H1 (cell line): ENCODE results near the gene TGFB1. TPM values are rescaled to one million over a fixed set of nuclear protein-coding genes. Genes with fewer than 3 reads are reported as not detected.

Experiments used
- BRCA1 ChIP-seq: IDR thresholded peaks from 2 replicates; pipeline ENCODE4 v1.6.1; 2012; ENCODE audit warnings: low read depth, low read length, improper control_type of control experiment
- CBX8 ChIP-seq: fragments of 300-800, 300-1000 bp; sonication (generic); IDR thresholded peaks from 2 replicates; pipeline ENCODE4 v1.7.1; 2016; ENCODE audit warnings: low read depth, low read length, borderline replicate concordance
- CEBPB ChIP-seq: IDR thresholded peaks from 2 replicates; pipeline ENCODE4 v1.6.1; 2012; ENCODE audit warnings: low read depth, low read length
- CHD1 ChIP-seq: IDR thresholded peaks from 2 replicates; pipeline ENCODE4 v1.6.1; 2012; ENCODE audit warnings: low read depth, low read length, improper control_type of control experiment
- EGR1 ChIP-seq: IDR thresholded peaks from 2 replicates; pipeline ENCODE4 v1.6.1; 2011; ENCODE audit warnings: low read depth, low read length, borderline replicate concordance
- GABPA ChIP-seq: IDR thresholded peaks from 2 replicates; pipeline ENCODE4 v1.6.1; 2011; ENCODE audit warnings: mild to moderate bottlenecking, low read length, moderate library complexity, borderline replicate concordance; ENCODE audit not compliant: insufficient read depth
- KDM1A ChIP-seq: fragments of 200-600, 300-600 bp; sonication (generic); IDR thresholded peaks from 2 replicates; pipeline ENCODE4 v1.7.1; 2016; ENCODE audit warnings: mild to moderate bottlenecking, low read length, borderline replicate concordance
- KDM5A ChIP-seq: fragments of 200-600 bp; IDR thresholded peaks from 2 replicates; pipeline ENCODE4 v1.7.1; 2012; ENCODE audit warnings: mild to moderate bottlenecking, low read length, inconsistent platforms, mixed read lengths
- PHF8 ChIP-seq: fragments of 200-600 bp; sonication (generic); conservative IDR thresholded peaks from 2 replicates; pipeline ENCODE4 v1.7.1; 2012; ENCODE audit warnings: low read depth, mild to moderate bottlenecking, inconsistent platforms, low read length, moderate library complexity
- POLR2A ChIP-seq, 2 experiments: IDR thresholded peaks; 1 replicate in 1 of 2; 2 replicates in 1 of 2; pipeline ENCODE4 v1.6.1; 2011; ENCODE audit warnings: low read depth in 2 of 2, low read length in 2 of 2, mild to moderate bottlenecking in 2 of 2; ENCODE audit errors: control extremely low read depth in 1 of 2
- POLR2AphosphoS5 ChIP-seq: IDR thresholded peaks from 2 replicates; pipeline ENCODE4 v1.6.1; 2011; ENCODE audit warnings: low read depth, low read length
- RAD21 ChIP-seq, 2 experiments: IDR thresholded peaks in 1 of 2; conservative IDR thresholded peaks in 1 of 2; 2 replicates each; pipeline ENCODE4 v1.6.1; 2011; ENCODE audit warnings: low read depth in 2 of 2, low read length in 2 of 2, improper control_type of control experiment in 1 of 2, inconsistent platforms in 1 of 2, mild to moderate bottlenecking in 1 of 2, moderate library complexity in 1 of 2
- RFX5 ChIP-seq: IDR thresholded peaks from 2 replicates; pipeline ENCODE4 v1.6.1; 2011; ENCODE audit warnings: low read depth, low read length, improper control_type of control experiment, borderline replicate concordance
- RNF2 ChIP-seq: fragments of 200-900, 300-1000 bp; sonication (generic); IDR thresholded peaks from 2 replicates; pipeline ENCODE4 v1.7.1; 2016; ENCODE audit warnings: borderline replicate concordance, low read depth, mild to moderate bottlenecking, antibody characterized with exemption, low read length; ENCODE audit not compliant: poor library complexity, severe bottlenecking; ENCODE audit errors: missing control alignments
- SP2 ChIP-seq: IDR thresholded peaks from 2 replicates; pipeline ENCODE4 v1.6.1; 2012; ENCODE audit warnings: mild to moderate bottlenecking, low read length, inconsistent platforms
- SRF ChIP-seq: IDR thresholded peaks from 2 replicates; pipeline ENCODE4 v1.6.1; 2011; ENCODE audit warnings: mild to moderate bottlenecking, low read depth, low read length, moderate library complexity
- SUZ12 ChIP-seq: fragments of 200-600 bp; sonication (generic); IDR thresholded peaks from 2 replicates; pipeline ENCODE4 v1.6.1; 2012; ENCODE audit warnings: mild to moderate bottlenecking, inconsistent platforms, low read length, moderate library complexity, mixed read lengths
- TAF1 ChIP-seq: IDR thresholded peaks from 2 replicates; pipeline ENCODE4 v1.6.1; 2011; ENCODE audit warnings: mild to moderate bottlenecking, low read depth, low read length
- TAF7 ChIP-seq: optimal IDR thresholded peaks from 2 replicates; pipeline ENCODE3; 2011; ENCODE audit warnings: low read depth, mild to moderate bottlenecking, inconsistent platforms, low read length, moderate library complexity, borderline replicate concordance
- TEAD4 ChIP-seq: IDR thresholded peaks from 2 replicates; pipeline ENCODE4 v1.6.1; 2012; ENCODE audit warnings: low read depth, low read length, inconsistent platforms, mixed read lengths
- ZNF274 ChIP-seq: IDR thresholded peaks from 2 replicates; pipeline ENCODE4 v1.7.0; 2012; ENCODE audit warnings: low read length, borderline replicate concordance; ENCODE audit errors: extremely low read depth
- polyA plus RNA-seq, 7 experiments: library from polyadenylated mRNA; depleted of rRNA in 3 of 7; stranded (reverse) in 5 of 7; unstranded in 2 of 7; fragments of >200 nt in 5 of 7; fragments of 200-250 nt in 2 of 7; gene quantifications; 1 replicate in 5 of 7; 2 replicates in 1 of 7; 4 replicates in 1 of 7; pipeline versions ENCODE4 v1.2.1 to v1.2.3, GENCODE V29; 2011 to 2013; ENCODE audit warnings: missing spikeins in 2 of 7, mixed read lengths in 2 of 7
- total RNA-seq: library from RNA; stranded (reverse); fragmentation: NEBNext Ultra II Directional; extraction: Animal tissue kit (Norgen Biotek cat#: 25700); gene quantifications from 2 replicates; pipeline ENCODE4 v1.2.1, GENCODE V29; 2021
- TF ChIP-seq, protein P1 (sequence below): IDR thresholded peaks from 2 replicates; pipeline ENCODE4 v1.6.1; 2011; ENCODE audit warnings: low read length, improper control_type of control experiment
- TF ChIP-seq, protein P2 (sequence below): IDR thresholded peaks from 2 replicates; pipeline ENCODE4 v1.6.1; 2012; ENCODE audit warnings: inconsistent platforms

Gene TGFB1
- total and polyA plus RNA-seq, 2 of the 8 experiments (the other 6 are each of a cell fraction or from before 2014, with no cell fraction given) = 1.7 to 10.6 TPM

DNA sequence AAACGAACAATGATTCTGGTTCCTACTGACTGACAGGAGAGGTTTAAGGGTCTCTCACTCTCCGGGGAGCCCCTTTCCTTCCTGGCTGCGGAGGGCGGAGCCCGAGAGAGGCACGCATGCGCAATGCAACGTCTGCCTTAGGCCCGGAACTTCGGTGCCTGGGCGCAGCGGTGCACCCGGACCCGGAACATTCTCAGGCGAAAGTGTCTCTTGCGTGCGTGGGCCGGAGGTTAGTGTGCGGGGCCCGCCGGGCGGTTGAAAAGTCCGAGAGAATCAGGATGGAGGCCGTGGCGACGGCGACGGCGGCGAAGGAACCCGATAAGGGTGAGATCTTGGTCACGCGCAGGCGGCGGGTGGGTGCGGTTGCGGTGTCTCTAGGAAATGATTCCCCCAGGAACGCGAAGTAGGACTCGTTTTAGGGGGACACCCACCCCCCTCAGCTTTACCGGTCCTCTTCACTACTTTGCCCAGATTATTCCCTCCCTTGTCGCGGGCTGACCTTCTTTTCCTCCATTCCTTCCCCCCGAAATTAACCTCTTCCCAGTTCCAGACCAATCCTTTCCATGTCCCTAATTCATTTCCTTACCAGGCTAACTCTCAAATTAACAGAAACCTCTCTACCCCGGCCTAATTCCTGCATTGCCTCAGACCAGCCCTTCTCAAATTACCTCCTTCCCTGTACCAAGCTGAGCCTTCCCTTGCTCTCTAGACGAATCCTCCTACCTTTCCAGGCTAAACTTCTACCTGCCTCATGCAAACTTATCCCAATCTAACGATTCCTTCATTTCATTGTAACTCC, 43.5 kb downstream of the TGFB1 start, which contains the start of gene CCDC97 (continued):
- no peak for TF ChIP-seq CBX8
- peak; percentile 6 for TF ChIP-seq TAF7
- no peak for TF ChIP-seq RFX5
- no peak for TF ChIP-seq RAD21 (IDR thresholded peaks at IDR 0.05 in 1 of 2, conservative IDR thresholded peaks at IDR 0.05 in 1 of 2; ENCODE audit: low read depth in 2 of 2, low read length in 2 of 2)
- TF ChIP-seq SUZ12 = no peak
- peak; percentile 94 for TF ChIP-seq PHF8
- peak; percentile 11; the same call in 1 of the 2 replicates for TF ChIP-seq TEAD4
- TF ChIP-seq KDM5A = peak; percentile 84
- TF ChIP-seq TAF1 = peak; percentile 83
- no peak for TF ChIP-seq SP2
- peak; percentile 59 for TF ChIP-seq CEBPB
- TF ChIP-seq, protein P1, sequence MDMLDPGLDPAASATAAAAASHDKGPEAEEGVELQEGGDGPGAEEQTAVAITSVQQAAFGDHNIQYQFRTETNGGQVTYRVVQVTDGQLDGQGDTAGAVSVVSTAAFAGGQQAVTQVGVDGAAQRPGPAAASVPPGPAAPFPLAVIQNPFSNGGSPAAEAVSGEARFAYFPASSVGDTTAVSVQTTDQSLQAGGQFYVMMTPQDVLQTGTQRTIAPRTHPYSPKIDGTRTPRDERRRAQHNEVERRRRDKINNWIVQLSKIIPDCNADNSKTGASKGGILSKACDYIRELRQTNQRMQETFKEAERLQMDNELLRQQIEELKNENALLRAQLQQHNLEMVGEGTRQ = 0 out of 2 replicates have a peak, but pooled peaks have one; percentile 23
- peak; percentile 91 for TF ChIP-seq GABPA
- peak; percentile 13; the same call in 1 of the 2 replicates for TF ChIP-seq SRF
- TF ChIP-seq ZNF274 = no peak
- no peak for TF ChIP-seq CHD1
- TF ChIP-seq BRCA1 = no peak
- no peak for TF ChIP-seq KDM1A
- TF ChIP-seq POLR2AphosphoS5 = peak; percentile 87
- TF ChIP-seq EGR1 = peak; percentile 53; the same call in 1 of the 2 replicates
- no peak for TF ChIP-seq RNF2
- peak; percentile 81 to 93 for TF ChIP-seq POLR2A (IDR thresholded peaks at IDR 0.05; ENCODE audit: control extremely low read depth in 1 of 2, low read depth in 2 of 2, low read length in 2 of 2)
- TF ChIP-seq, protein P2, sequence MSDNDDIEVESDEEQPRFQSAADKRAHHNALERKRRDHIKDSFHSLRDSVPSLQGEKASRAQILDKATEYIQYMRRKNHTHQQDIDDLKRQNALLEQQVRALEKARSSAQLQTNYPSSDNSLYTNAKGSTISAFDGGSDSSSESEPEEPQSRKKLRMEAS = no peak; the same call in none of the 2 replicates
